Calu3 (cell line): Measurements from ENCODE around the gene FARS2. TPM values are rescaled to one million over a fixed set of nuclear protein-coding genes. Genes with fewer than 3 reads are reported as not detected.

Experiments used
- BruUV-seq: library from RNA; stranded (reverse); fragments of 400-500 nt; replicated peaks from 2 replicates; lab custom pipeline; 2021; lab: Mats Ljungman, UMichigan
- CTCF ChIA-PET: fragments of 300-600 bp; sonication (Branson Sonifier 250); formaldehyde crosslinking; loops from one replicate; lab custom pipeline; 2022; ENCODE audit warnings: antibody characterized with exemption; lab: Charles Lee
- DNase-seq: peaks from one replicate; pipeline ENCODE4 v3.0.0; 2022
- H3K27ac Mint-ChIP-seq: one replicate; pipeline ENCODE4 v1.8.0; 2022; ENCODE audit warnings: mixed read lengths; ENCODE audit not compliant: unreplicated experiment
- H3K27me3 Mint-ChIP-seq: one replicate; pipeline ENCODE4 v1.8.0; 2022; ENCODE audit warnings: mixed read lengths; ENCODE audit not compliant: unreplicated experiment
- H3K36me3 Mint-ChIP-seq: one replicate; pipeline ENCODE4 v1.8.0; 2022; ENCODE audit warnings: mild to moderate bottlenecking, moderate library complexity, mixed read lengths; ENCODE audit not compliant: insufficient read depth, unreplicated experiment
- H3K4me1 Mint-ChIP-seq: one replicate; pipeline ENCODE4 v1.8.0; 2022; ENCODE audit warnings: mild to moderate bottlenecking, low read depth, mixed read lengths; ENCODE audit not compliant: unreplicated experiment
- H3K4me3 Mint-ChIP-seq: one replicate; pipeline ENCODE4 v1.8.0; 2022; ENCODE audit warnings: mild to moderate bottlenecking, low read depth, moderate library complexity, mixed read lengths; ENCODE audit not compliant: unreplicated experiment
- H3K9me3 Mint-ChIP-seq: one replicate; pipeline ENCODE4 v1.8.0; 2022; ENCODE audit warnings: low read depth, mixed read lengths; ENCODE audit not compliant: unreplicated experiment
- intact Hi-C: fragments of 100-400 bp; cut with micrococcal nuclease; formaldehyde crosslinking; loops from one replicate; pipeline ENCODE4 v1.10.0; 2022; ENCODE audit not compliant: unreplicated experiment
- total RNA-seq: library from RNA; stranded (reverse); gene quantifications from 2 replicates; pipeline ENCODE4 v1.2.3, GENCODE V29; 2022
- TF ChIP-seq, protein P1 (sequence below): fragments of 200-600 bp; IDR thresholded peaks from one replicate; pipeline ENCODE4 v1.8.0; 2022; ENCODE audit warnings: antibody characterized with exemption; ENCODE audit not compliant: unreplicated experiment

FARS2 gene
- total RNA-seq, 1 experiment from 2014 or later: 13.4 TPM

DNA sequence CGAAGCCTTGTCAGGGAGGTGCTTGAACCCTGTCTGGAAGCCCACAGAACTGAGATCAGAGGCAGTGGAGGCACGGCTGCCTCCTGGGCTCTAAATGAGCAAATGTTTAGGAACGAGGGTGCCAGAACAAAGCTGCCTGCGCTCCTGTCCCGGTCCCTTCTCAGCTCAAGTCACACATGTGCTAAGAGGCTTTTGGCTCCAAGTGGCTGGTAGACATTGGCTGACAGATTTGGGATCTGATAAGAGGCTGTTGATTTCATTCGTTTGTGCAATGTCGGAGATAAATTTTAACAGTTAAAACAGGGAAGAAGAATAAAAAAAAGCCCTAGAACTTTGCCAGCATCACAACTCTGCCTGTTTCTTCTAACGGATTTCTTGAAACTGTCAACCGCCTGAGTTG, 553.6 kb downstream of the FARS2 start:
- Mint-ChIP-seq H3K4me3 (no peak overlapping the region), H3K9me3 (no peaks in the 10 kb centered on the region), H3K27me3 (no peaks in the 10 kb centered on the region), H3K4me1 (no peaks in the 10 kb centered on the region), H3K27ac (no peak overlapping the region), H3K36me3 (no peaks in the 10 kb centered on the region)
- no peak for DNase-seq
- no TSS peak for BruUV-seq
- TF ChIP-seq, protein P1, sequence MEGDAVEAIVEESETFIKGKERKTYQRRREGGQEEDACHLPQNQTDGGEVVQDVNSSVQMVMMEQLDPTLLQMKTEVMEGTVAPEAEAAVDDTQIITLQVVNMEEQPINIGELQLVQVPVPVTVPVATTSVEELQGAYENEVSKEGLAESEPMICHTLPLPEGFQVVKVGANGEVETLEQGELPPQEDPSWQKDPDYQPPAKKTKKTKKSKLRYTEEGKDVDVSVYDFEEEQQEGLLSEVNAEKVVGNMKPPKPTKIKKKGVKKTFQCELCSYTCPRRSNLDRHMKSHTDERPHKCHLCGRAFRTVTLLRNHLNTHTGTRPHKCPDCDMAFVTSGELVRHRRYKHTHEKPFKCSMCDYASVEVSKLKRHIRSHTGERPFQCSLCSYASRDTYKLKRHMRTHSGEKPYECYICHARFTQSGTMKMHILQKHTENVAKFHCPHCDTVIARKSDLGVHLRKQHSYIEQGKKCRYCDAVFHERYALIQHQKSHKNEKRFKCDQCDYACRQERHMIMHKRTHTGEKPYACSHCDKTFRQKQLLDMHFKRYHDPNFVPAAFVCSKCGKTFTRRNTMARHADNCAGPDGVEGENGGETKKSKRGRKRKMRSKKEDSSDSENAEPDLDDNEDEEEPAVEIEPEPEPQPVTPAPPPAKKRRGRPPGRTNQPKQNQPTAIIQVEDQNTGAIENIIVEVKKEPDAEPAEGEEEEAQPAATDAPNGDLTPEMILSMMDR: no peak
- intact Hi-C loops: no loop called here
- CTCF ChIA-PET: no interaction called here

GRCh38 chr6:5817869-5818268, 556.6 kb downstream of the FARS2 start:
- BruUV-seq: no TSS peak
- Mint-ChIP-seq H3K27ac (no peak overlapping the region), H3K27me3 (no peaks in the 10 kb centered on the region), H3K4me3 (no peak overlapping the region), H3K36me3 (no peaks in the 10 kb centered on the region), H3K9me3 (no peaks in the 10 kb centered on the region), H3K4me1 (no peaks in the 10 kb centered on the region)
- intact Hi-C loops: no loop called here
- DNase-seq: no peak
- CTCF ChIA-PET: no interaction called here
- TF ChIP-seq, protein P1: no peak

DNA sequence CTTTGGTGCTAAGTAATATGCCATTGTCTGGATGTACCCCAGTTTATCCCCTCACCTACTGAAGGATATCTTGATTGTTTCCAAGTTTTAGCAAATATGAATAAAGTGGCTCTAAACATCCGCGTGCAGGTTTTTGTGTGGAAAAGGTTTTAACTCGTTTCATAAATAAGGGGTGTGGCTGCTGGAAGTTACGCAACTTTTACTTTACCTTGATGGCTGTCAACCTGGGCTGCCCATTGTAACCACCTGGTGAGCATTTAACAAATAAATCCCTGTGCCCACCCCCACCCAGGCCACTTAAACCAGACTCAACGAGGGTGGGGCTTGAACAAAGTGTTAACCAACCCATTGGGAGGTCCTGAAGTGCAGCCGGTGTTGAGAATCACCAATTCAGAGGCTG, 557.6 kb downstream of the FARS2 start:
- no TSS peak for BruUV-seq
- Mint-ChIP-seq H3K27me3 (no peaks in the 10 kb centered on the region), H3K9me3 (no peaks in the 10 kb centered on the region), H3K27ac (no peak overlapping the region), H3K4me3 (no peak overlapping the region), H3K36me3 (no peaks in the 10 kb centered on the region), H3K4me1 (no peaks in the 10 kb centered on the region)
- no peak for DNase-seq
- TF ChIP-seq, protein P1: no peak
- intact Hi-C loops: no loop called here
- CTCF ChIA-PET: no interaction called here

Other genes starting within 250 kb of the FARS2 start
- gene PPP1R3G, start 176.2 kb upstream of the FARS2 start, total RNA-seq: 0.07 and 0.20 TPM in 2 replicates
- gene LYRM4, start 563 bp upstream of the FARS2 start, total RNA-seq: 16.5 and 18.5 TPM in 2 replicates